HepG2 (cell line): ENCODE data around the gene CHID1.

Experiments
- ZNF274 ChIP-seq: sonication (generic); formaldehyde crosslinking; IDR thresholded peaks from 2 replicates; pipeline ENCODE4 v1.5.1; 2020; ENCODE audit warnings: mild to moderate bottlenecking, missing genetic modification reagents
- TF ChIP-seq, protein P1 (sequence below), 2 experiments: sonication (generic) in 1 of 2; formaldehyde crosslinking in 1 of 2; IDR thresholded peaks; 2 replicates each; pipeline versions ENCODE4 v1.5.1 to v1.6.1; 2011 to 2020; ENCODE audit warnings: borderline replicate concordance in 1 of 2, low read depth in 1 of 2, low read length in 1 of 2, mild to moderate bottlenecking in 1 of 2, missing genetic modification reagents in 1 of 2, moderate library complexity in 1 of 2
- TF ChIP-seq, protein P2 (sequence below): sonication (generic); formaldehyde crosslinking; IDR thresholded peaks from 2 replicates; pipeline ENCODE4 v1.4.0; 2020; ENCODE audit warnings: missing genetic modification reagents

- TF ChIP-seq, protein P1, sequence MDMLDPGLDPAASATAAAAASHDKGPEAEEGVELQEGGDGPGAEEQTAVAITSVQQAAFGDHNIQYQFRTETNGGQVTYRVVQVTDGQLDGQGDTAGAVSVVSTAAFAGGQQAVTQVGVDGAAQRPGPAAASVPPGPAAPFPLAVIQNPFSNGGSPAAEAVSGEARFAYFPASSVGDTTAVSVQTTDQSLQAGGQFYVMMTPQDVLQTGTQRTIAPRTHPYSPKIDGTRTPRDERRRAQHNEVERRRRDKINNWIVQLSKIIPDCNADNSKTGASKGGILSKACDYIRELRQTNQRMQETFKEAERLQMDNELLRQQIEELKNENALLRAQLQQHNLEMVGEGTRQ (IDR thresholded peaks at IDR 0.05; ENCODE audit: low read depth, low read length), result no peak
- TF ChIP-seq, protein P1 (CRISPR knock-in tag; IDR thresholded peaks at IDR 0.05; ENCODE audit: borderline replicate concordance), result no peak
- no peak for TF ChIP-seq ZNF274 (CRISPR knock-in tag)
- TF ChIP-seq, protein P2, sequence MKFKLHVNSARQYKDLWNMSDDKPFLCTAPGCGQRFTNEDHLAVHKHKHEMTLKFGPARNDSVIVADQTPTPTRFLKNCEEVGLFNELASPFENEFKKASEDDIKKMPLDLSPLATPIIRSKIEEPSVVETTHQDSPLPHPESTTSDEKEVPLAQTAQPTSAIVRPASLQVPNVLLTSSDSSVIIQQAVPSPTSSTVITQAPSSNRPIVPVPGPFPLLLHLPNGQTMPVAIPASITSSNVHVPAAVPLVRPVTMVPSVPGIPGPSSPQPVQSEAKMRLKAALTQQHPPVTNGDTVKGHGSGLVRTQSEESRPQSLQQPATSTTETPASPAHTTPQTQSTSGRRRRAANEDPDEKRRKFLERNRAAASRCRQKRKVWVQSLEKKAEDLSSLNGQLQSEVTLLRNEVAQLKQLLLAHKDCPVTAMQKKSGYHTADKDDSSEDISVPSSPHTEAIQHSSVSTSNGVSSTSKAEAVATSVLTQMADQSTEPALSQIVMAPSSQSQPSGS, result no peak
These were observed 61.3 kb downstream of the CHID1 start for GRCh38 chr11:849104-849824.
